Measurements from ENCODE around the gene DPYD.
A peak's percentile ranks its signal among the peaks of the same experiment; 100 is the strongest.

Gene DPYD

DNA sequence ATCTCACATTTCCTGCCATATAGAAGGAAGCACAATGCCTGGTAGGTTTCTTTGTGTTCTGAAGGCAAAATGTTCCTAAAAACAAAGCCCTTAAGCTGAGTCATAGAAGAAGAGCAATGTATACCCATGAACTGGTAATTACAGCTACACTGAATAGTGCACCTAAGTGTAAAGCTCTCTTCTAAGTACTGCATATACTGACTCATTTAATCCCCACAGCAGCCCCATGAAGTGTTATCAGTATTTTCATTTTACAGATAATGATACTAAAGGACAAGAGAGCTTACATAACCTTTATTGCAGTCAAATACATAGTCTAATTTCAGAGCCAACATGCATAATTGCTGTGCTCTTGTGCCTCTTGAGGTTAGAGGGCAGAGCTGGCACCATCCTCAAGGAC lies 239.9 kb downstream of the DPYD start:
- DNase-seq: no peak

DNA sequence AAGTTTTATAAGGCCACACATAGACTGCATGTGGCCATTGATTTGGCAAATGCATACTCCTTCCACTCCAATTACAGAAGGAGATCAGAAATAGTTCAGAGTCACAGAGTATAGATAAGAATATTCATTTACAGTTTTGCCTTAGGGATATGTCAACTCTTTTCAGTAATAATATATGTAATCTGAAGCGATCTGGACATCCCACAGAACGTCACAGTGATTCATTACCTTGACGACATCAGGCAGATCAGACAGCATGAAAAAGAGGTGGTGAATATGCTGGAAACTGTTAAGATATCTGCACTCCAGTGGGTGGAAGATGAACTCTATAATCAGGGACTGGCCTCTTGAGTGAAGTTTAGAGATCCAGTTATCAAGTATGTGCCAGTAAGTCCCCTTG lies 240.4 kb downstream of the DPYD start:
- DNase-seq: no peak

DNA sequence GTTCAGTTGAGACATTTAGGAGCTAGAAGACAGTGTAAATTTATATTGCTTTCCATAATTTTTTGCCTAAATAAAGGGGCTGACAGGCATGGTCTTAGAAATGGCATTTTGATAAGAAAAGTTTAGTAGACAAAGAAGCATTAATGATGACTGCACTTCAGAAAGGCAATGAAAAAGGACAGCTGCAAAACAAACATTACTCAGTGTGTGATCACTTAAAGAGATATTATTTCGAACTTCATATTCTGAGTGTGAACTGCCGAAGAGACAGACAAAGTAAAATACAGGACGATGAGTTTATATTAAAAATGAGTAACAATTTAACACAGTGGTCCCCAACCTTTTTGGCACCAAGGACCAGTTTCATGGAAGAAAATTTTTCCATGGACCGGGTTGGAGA lies 243.1 kb downstream of the DPYD start:
- no peak for DNase-seq

DNA sequence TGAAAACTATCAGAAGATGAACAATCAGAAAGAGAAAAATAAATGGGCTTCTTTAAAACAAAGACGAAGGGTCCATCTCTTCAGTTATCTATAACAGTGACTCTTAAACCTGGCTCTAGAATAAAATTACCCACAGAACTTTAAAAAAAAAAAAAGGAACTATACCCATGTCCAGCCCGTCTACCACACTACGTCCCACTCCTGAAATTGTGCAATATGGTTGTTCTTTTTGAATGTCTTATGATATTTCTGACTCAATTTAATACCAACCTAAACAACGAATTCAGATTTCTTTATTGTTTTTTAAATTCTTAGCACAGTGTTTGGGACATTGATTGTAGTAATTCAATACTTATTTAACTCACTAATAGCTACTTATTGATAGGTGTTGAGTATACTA lies 246.3 kb downstream of the DPYD start:
- DNase-seq: no peak

DNA sequence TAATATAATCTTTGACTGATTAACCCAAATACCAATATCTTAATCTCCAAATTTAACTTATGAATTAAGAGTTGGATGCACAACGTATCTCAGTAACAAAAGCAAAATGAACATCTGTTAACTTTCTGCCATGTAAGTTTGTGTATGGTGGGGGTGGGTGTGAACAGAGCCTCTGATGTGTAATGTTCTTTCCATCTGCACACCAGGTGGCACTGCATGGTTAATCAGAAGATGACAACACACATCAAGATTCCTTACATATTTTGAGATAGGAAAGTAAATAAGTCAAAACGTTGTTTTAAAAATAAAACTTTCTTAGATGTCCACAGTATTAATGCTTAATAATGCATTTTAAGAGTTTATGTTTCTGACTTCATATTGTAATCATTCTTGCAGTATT lies 251.9 kb downstream of the DPYD start:
- DNase-seq: peak; percentile 81

DNA sequence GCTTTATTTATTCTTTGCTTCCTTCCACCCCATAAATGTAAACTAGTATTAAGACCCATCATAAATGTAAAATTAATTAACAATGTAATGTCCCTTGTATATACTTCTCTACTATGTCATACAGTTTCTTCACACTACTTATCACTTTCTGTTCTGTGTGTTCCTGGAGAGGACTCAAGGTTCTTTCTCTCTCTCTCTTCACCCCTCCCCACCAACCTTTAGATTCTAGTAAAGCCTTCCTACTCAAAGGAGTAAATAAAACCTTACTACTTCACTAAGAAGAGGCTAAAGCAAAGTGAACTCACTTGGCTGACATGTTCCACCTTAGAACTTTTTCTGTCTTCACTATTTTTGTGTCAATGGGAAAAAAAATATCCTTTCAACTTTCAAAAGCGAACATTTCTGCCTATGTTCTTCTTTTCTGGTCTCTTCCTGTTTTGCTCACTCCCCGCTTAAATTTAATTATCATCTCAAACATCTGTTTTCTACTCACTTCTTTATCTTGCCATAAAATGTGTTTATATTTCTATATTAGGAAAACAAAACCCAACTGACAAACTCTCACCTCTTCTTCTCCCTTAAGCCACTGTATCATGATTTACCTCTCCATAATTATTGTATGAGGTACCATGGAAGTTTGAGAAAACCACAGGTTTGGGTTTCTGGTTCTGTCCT lies 260.3 kb downstream of the DPYD start:
- peak; percentile 11 for DNase-seq

DNA sequence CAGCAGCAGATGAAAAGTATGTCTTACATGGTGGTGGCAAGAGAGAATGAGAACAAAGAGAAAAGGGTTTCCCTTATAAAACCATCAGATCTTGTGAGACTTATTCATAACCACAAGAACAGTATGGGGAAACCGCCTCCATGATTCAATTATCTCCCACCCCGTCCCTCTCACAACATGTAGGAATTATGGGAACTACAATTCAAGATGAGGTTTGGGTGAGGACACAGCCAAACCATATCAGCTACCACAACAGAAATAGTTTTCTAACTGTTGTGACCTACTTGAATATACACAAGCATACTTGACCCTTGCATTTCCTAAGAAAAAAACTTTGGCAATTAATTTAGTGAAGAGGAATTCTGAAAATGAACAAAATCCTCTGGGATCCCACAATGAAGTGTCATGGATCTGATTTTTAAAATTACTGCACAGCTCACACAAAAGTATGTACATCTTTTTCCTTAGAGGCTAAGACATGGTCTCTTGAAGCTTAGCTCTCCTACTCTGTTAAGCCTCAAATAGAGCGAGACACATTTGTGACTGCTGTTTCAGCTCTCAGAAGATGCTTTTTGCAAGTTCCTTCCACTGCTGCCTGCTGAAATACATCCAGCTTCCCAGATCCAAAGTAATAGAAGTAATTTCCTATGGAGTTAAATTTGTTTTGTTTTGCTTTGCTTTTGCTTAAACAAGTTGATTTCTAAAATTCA lies 265.8 kb downstream of the DPYD start:
- no peak for DNase-seq

DNA sequence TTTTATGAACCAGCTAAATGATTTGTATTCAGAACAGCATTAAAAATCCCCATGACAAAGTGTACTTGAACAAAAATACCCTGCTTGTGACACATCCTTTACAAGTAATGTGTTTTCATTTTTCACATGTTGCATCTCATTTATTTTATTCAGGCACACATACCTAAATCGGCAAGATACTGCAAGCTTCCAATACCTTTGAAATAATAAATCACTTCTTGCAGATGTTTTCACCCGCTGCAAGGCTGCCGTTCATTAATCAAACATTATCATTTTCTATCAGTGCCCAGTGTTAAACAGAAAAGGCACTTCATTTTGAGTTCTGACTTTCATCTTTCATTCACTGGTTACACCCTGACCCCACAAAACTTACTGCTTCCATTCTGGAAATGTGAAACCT lies 269.6 kb downstream of the DPYD start:
- DNase-seq: no peak

DNA sequence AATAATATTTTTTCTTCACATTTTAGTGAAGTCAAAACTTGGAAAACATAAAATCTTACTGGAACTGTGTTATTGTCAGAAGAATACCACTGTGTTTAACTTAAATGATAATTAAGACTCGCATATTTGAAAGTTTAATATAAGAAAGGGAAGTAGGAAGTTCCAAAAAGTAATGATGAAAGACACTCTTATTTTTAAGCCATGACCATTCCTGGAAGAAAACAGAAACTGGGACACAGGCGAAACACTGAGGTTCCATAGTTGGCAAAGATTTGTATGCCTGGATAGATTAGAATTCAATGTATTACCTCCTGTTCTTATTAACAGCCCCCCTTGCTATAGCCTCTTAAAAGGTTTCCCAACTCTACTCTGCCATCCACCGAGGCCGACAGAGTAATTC lies 271.2 kb downstream of the DPYD start:
- DNase-seq: no peak

DNA sequence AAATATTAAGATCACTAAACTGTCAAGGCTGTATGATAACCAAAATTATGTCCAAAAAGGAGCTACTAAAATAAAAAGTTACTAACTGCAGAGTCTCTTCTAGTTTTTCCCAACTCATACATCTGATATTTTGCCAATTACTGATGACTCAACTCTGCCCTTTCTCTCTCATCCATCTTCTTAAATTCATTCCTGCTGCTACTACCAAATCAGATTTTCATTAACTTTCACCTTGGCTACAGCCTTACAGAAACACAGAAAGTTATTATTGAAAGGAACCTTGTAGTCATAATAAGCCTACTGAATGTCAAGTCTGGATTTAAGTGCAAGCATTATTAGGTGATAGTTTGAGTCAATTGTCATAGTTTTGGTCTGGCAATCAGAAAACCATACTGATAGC lies 273.1 kb downstream of the DPYD start:
- DNase-seq: no peak

DNA sequence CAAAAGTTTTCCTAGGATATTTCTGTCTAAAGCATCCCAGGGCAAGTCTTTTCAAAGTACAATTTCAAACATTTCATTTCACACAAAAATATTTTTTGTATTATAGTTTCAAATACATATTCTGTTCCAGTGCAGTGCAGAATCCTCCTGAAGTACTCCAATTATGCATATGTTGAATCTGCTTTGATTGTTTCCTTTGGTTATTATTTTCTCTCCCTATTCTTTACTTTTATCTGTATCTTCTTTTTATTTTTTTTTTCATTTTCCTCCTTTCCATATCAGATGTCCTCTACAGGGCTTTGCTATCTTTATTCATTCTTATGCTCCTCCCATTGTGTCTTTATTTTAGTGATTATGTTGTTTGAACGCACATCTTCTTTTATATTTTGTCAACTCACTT lies 274.8 kb downstream of the DPYD start:
- DNase-seq: no peak

DNA sequence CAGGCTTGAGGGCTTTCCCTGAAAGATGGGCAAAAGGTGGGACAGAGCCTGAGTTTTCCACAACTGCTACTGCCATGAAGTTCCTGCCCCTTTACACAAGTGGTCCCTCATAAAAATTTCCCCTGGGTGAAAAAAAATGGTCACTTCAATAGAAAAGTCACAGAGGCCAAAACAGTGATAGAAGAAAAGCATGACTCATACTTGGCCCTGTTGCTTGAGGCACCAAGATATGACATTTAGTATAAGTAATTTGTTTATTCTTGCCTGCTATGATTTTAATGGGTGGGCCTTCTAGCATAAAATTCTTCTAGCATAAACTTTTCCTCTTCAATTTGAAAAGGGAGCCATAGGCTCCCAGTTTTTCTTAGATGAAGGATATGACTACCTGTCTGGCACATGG lies 280.2 kb downstream of the DPYD start:
- no peak for DNase-seq

DNA sequence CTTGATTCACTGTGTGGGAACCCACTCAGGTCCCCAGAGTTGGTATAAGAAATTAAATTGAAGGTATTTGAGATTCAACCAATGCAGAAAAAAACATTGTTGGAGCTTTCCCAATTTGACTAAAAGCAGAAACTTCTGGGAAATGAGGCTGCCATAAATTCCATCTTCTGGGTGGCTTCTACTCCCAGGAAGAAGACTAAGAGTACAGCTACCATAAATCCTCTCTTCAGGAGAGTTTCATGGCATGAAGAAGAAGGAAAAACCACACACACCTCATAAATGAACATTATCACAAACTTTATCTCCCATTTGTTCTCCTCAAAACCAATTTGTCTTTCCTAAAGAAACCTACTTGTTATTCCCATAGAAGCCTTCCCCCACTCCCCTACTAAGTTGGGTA lies 283.9 kb downstream of the DPYD start:
- no peak for DNase-seq

DNA sequence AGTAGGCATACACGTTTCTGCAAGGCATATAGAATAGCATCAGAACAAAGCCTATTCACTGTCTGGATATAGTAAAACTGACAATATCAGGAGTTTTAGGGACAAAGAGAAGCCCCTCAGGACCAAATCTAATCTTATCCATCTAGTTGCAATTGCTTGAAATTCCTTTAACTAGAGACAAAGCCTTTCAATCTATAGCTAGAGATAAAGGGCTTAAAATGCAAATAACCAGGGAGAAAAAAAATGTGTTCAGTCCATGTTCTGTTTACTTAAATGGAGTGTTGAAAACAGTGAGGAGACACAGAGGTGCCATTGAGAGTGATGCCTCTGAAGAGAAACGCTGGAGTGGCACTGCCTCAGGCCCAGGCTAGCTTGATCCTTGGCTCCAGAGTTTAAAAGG lies 286.1 kb downstream of the DPYD start:
- DNase-seq: no peak

DNA sequence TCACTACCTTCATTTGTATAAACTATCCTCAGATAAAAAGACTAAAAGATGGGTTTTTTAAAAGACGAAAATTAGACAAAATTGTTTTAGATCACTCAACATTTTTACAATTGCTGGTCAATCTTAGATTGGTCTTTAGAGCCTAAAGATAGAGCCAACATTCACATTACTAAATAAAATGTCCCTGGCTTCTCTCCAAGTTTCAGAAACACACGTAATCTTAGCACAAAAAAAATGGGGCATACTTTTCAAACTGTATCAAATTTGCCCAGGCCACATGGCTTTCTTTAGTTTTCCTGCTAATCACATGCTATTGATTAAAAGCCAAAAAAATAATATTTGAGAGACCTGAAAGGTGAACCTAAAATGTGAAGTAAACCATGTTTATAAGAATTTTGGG lies 288.1 kb downstream of the DPYD start:
- DNase-seq: no peak

DNA sequence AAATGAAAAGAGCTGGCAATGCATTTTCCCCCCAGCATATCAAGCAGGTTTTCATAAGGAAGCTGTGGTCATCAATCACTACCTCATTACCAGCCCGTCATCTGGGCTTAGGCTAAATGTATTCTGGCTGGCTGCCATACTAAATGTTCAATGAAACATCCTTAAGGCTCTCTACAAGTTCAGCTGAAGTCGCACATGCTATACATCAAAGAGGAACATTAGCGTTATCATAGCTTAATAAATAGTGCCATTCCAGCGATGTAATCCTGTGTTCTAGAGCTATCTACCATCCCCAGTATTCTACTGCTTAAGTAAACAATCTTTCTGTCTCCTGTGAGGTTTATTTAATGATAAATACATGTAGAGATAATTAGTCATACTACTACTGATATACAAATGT lies 288.8 kb downstream of the DPYD start:
- DNase-seq: peak; percentile 94

DNA sequence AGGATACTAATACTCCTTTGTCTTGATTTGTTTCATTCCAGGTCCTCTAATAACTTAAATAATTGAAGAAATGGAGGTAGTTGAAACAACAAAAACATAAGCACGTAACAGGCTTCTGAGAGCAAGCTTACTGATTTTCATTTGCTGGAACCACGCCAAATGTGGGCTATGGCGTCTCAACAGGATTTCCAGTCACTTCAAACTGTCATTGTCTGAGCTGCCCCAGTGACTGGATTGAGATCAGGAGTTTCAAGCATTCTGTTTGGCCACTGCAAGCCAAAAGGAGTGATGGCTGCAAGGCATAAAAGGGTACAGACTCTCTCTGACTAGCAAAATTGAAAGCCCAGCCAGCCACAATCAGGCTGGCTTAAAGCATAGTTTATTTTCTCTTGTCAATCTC lies 289.9 kb downstream of the DPYD start:
- peak; percentile 94 for DNase-seq

DNA sequence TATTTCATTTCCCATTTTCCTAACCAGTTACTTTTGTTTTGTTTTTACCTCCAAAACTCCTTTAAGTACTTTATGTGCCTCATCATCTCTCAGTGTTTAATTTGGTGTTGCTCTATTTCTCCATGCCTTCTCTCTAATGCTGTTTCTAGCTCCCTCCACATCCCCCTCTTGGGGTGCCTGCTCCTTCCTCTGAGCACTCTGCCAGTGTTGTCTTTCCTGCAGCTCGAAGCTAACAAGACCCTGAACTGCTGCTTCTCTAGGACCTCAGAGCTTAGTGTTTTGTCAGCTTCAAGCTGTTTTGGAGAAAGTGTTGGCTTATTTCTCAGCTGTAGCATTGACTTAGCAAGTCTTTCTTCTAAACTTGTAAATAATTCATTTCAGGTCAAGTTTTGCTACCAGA lies 290.6 kb downstream of the DPYD start:
- peak; percentile 51 for DNase-seq

DNA sequence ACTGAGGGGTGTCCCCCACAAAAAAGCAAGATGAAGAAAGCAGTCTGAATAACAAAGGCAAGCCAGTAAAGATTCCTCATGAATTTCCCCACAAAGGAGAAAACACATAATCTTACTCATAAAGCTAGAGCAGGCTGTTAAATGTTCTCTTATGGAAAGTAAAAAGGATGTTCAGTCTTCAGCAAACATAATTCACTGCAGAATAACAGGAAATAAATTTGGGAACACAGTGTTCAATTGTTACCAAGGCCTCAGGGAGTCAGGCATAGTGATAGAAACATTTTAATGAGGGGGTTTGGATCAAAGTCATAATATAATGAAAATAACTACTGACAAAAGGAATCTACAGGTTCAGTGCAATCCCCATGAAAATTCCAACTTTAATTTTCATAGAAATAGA lies 297.6 kb downstream of the DPYD start:
- DNase-seq: no peak

DNA sequence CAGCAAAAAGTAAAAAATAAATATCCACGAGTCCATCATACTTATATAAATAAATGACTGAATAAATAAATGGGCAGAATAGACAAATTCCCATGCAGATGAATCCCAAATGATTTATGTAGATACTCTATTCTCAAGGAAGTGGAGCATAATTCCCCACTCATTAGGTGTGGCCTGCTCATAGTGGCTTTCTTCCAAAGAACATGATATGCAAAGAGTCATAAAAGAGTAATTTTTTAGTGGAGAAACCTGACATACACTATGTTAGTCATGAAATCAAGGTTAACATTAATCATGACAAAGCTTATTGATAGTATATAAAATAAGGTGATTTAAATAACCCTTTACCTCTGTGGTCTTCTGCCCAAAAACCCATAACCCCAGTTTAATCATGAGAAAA lies 298.9 kb downstream of the DPYD start:
- DNase-seq: no peak

DNA sequence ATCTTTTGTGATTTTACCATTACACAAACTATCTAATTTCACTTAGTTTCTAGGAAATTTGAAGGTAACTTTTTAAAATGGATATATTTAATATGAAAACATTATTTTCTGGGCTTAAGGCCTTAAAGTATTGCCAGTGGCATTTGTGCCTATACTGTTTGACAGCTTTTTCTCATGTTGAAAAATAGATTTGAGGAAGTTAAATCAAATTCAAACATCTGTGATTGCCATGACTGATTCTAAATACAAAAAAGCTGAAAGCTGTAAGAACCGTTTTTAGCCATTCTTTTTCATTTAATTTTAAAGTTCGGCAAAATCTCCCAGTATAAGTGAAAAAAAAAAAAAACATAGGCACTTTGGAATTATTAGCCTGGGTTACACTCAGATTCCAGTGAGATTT lies 301.1 kb downstream of the DPYD start:
- no peak for DNase-seq

DNA sequence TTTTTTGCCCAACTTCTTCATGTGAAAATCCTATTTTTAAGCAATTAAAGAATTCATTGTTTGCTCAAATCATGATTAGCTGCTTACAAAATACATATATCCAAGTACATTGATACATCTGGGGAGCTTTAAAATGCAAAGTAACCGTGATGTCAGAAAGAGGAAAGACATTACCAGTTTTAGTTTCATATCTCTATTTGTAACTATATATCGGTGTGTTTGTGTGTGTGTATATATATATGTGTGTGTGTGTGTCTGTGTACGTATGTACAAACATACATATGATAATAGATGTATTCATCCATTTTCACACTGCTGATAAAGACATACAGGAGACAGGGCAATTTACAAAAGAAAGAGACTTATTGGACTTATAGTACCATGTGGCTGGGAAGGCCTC lies 310.1 kb downstream of the DPYD start:
- DNase-seq: no peak

DNA sequence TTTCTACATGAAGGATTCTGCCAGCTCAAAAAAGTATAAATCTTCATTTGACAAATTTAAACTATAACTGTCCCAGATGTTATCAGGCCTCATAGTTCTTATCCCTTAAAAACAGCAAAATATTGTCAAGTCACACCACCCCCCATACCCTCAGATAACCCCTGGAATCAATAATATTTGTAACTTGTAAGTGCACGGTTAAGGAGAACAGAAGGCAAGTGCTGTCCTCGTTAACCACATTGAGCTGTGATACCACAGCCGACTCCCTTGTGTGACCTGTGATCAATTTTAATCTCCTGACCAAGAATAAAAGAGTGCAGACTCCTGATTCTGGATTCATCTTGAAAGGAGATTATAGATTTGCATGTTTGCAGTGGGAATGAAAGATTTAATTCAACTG lies 310.7 kb downstream of the DPYD start:
- peak; percentile 35 for DNase-seq

DNA sequence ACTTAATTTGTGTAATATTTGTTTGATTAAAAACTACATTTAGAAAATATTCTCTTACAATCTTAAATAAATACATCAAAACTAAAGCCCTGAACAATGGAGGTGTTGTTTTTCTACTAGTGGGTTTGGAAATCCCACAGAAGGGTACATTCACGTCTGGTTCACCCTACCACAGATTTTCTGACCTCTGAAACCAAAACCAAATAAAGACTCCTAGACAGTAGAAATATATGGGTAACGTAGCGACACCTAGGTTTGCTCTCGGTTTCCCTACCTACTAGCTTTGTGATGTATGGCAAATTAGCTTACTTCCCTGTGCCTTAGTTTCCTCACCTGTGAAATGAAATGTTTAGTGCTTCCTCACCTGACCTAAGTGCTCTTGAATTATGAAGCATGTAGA lies 312.6 kb downstream of the DPYD start:
- DNase-seq: no peak

DNA sequence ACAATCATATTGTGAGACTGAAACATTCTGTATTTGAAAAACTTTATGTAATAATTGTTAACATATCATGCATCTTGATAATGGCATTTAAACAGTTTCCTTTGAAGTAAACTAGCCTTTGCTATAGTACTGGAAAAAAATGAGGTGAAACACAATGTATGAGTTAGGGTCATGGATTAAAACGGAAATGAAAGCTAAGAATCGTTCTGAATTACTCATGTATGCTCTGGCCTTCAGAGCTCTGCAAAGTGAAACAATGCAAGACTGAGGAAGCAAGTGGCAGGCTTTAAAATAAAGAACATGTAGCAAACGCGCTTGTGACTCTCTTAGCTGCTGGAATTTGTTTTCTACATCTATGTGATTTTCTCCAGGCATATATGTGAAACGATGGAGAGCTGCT lies 317.1 kb downstream of the DPYD start:
- DNase-seq: no peak

Measured in NCI-H82 (cell line).